ENCODE results near the gene MCEMP1. TPM values are rescaled to one million over a fixed set of nuclear protein-coding genes. Genes with fewer than 3 reads are reported as not detected.

Gene MCEMP1
- total and polyA plus RNA-seq, 2 of the 13 experiments (the other 11 are each of a cell fraction or from before 2014, with no cell fraction given), result not detected

GRCh38 chr19:7636691-7637373 is 40.1 kb upstream of the MCEMP1 start, which contains the start of gene STXBP2 (continued):
- no peak for TF ChIP-seq ZNF333 (CRISPR knock-in tag; IDR thresholded peaks at IDR 0.05; ENCODE audit: borderline replicate concordance)
- no peak for TF ChIP-seq EHMT2 (IDR thresholded peaks at IDR 0.05; ENCODE audit: borderline replicate concordance, low read depth, low read length)
- TF ChIP-seq CBX2 (IDR thresholded peaks at IDR 0.05; ENCODE audit: low read depth, low read length), result no peak
- 0 out of 2 replicates have a peak, but pooled peaks have one; percentile 77 for TF ChIP-seq CBX2 (CRISPR knock-in tag; IDR thresholded peaks at IDR 0.05; ENCODE audit: low read depth)
- TF ChIP-seq SP5 (CRISPR knock-in tag; IDR thresholded peaks at IDR 0.05; ENCODE audit: borderline replicate concordance, low read depth), result no peak
- no peak for TF ChIP-seq AGO2 (optimal IDR thresholded peaks at IDR 0.05; ENCODE audit: low read depth, low read length)
- TF ChIP-seq ZNF576 (CRISPR knock-in tag; IDR thresholded peaks at IDR 0.05), result no peak
- TF ChIP-seq KMT2A (CRISPR knock-in tag; IDR thresholded peaks at IDR 0.05), result no peak
- TF ChIP-seq ZNF12 (CRISPR knock-in tag; IDR thresholded peaks at IDR 0.05), result no peak
- TF ChIP-seq YEATS4 (CRISPR knock-in tag; IDR thresholded peaks at IDR 0.05; ENCODE audit: borderline replicate concordance), result peak; percentile 55; the same call in 1 of the 2 replicates
- TF ChIP-seq ZNF780A (CRISPR knock-in tag; IDR thresholded peaks at IDR 0.05), result no peak
- TF ChIP-seq ZNF260 (CRISPR knock-in tag; IDR thresholded peaks at IDR 0.05; ENCODE audit: borderline replicate concordance, low read depth), result no peak
- TF ChIP-seq REL (CRISPR knock-in tag; conservative IDR thresholded peaks at IDR 0.05), result no peak
- no peak for TF ChIP-seq PLSCR1 (CRISPR knock-in tag; IDR thresholded peaks at IDR 0.05; ENCODE audit: borderline replicate concordance)
- TF ChIP-seq SAFB2 (CRISPR knock-in tag; IDR thresholded peaks at IDR 0.05; ENCODE audit: borderline replicate concordance, low read depth), result no peak; the same call in 1 of the 2 replicates
- TF ChIP-seq ZNF337 (CRISPR knock-in tag; IDR thresholded peaks at IDR 0.05; ENCODE audit: borderline replicate concordance, low read depth), result no peak
- TF ChIP-seq SMC3 (IDR thresholded peaks at IDR 0.05; ENCODE audit: low read length), result no peak
- no peak for TF ChIP-seq ZSCAN25 (CRISPR knock-in tag; IDR thresholded peaks at IDR 0.05)
- peak; percentile 55; the same call in 1 of the 2 replicates for TF ChIP-seq ZNF142 (CRISPR knock-in tag; IDR thresholded peaks at IDR 0.05)
- TF ChIP-seq E2F2 (CRISPR knock-in tag; IDR thresholded peaks at IDR 0.05; ENCODE audit: borderline replicate concordance), result no peak
- TF ChIP-seq ESRRA (CRISPR knock-in tag; IDR thresholded peaks at IDR 0.05; ENCODE audit: low read depth), result no peak

All from HepG2 (cell line).